Measurements from ENCODE around the gene SAMD8.
"Not testable (repeated sequence)": the region's sequence is repeated elsewhere in the genome, so short reads cannot be mapped to it uniquely, and the experiment has no call there.

The SAMD8 gene

DNA sequence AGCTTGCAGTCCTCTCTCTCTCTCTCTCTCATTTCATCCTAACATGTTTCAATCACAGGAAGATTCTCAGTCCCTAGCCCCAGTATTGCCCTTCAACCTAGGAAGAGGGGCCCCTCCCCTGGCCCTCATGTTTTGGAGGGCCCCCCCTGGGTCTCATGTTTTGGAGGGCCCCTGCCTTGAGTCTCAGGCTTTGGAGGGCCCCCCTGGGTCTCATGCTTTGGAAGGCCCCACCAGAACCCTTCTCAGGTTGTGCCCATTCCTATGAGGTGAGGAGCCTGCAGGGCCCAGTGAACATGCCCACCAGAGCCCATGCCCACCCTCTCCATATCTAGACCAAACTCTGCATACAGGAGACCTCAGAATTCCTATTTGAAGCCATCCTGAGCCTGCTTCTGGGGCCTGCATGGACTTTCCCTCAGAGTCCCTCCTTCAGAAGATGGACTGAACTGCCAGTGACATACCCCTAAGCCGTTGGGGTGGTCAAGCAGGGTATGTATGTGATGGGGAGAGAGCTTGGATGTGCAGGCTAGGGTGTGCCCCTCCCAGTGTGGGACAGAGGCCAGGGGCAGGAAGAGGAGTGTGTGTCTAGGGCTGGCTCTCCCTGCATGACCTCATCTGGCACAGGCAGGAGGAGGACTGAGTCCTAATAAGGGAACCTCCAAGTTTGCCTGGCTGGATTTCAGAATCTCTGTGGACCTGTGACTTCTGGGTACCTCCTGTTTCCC is 91.0 kb downstream of the SAMD8 start:
- no peaks in the 10 kb centered on the region for H3K9me3 ChIP-seq (ENCODE audit: control insufficient read depth, low read length)
- no peaks in the 10 kb centered on the region for H3K36me3 ChIP-seq (ENCODE audit: control insufficient read depth, insufficient read depth, low read length, severe bottlenecking)
- DNase-seq (ENCODE audit: low read depth): peak; percentile 54
- H3K4me3 ChIP-seq (ENCODE audit: low read length): no peak overlapping the region
- H3K27me3 ChIP-seq (replicated peaks; ENCODE audit: control insufficient read depth, insufficient read depth, low read length): no peaks in the 10 kb centered on the region
- no peak overlapping the region for H3K9ac ChIP-seq (ENCODE audit: low read length)
- H3K4me1 ChIP-seq (ENCODE audit: control insufficient read depth, insufficient read depth, low read length): peaks cover 23% of the 10 kb centered on the region

DNA sequence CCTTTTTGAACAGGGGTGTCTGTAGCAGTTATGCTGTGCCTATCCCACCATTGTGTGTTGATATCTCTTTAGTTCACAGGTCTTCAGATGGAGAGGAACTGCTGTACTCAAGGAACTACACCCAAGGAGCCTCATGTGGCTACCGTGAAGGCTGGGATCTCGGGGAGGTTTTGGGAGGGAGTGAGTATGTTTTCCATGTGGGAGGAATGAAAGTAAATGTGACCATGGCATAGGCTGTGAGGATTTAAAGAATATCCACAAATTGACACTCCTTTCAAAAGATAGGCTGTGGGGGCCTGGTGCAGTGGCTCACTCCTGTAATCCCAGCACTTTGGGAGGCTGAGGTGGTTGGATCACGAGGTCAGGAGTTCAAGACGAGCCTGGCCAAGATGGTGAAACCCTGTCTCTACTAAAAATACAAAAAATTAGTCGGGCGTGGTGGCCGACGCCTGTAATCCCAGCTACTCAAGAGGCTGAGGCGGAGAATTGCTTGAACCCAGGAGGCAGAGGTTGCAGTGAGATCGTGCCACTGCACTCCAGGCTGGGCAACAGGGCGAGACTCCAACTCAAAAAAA is 91.7 kb downstream of the SAMD8 start:
- not testable (repeated sequence) for H3K27me3 ChIP-seq (replicated peaks; ENCODE audit: control insufficient read depth, insufficient read depth, low read length); H3K9ac ChIP-seq (ENCODE audit: low read length); H3K9me3 ChIP-seq (ENCODE audit: control insufficient read depth, low read length); H3K36me3 ChIP-seq (ENCODE audit: control insufficient read depth, insufficient read depth, low read length, severe bottlenecking); H3K4me3 ChIP-seq (ENCODE audit: low read length); DNase-seq (ENCODE audit: low read depth)
- H3K4me1 ChIP-seq (ENCODE audit: control insufficient read depth, insufficient read depth, low read length): peaks cover 19% of the 10 kb centered on the region

DNA sequence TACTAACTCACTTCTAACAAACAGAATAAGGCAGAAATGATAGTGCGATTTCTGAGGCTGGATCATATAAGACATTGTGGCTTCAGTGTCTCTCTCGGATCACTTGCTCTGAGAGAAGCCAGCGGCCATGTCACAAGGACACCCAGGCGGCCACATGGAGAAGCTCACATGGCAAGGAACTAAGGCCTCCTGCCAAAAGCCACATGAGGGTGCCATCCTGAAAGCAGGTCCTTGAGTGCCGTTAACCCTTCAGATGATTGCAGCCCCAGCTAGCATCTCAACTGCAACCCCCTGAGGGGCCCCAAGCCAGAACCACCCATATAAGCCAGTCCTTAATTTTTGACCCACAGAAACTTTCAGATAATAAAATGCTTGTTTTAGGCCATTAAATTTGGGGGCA is 92.3 kb downstream of the SAMD8 start:
- Histone ChIP-seq H3K4me1 (ENCODE audit: control insufficient read depth, insufficient read depth, low read length) (peaks cover 22% of the 10 kb centered on the region), H3K4me3 (ENCODE audit: low read length) (no peak overlapping the region), H3K27me3 (replicated peaks; ENCODE audit: control insufficient read depth, insufficient read depth, low read length) (no peaks in the 10 kb centered on the region), H3K9ac (ENCODE audit: low read length) (no peak overlapping the region), H3K9me3 (ENCODE audit: control insufficient read depth, low read length) (no peaks in the 10 kb centered on the region), H3K36me3 (ENCODE audit: control insufficient read depth, insufficient read depth, low read length, severe bottlenecking) (no peaks in the 10 kb centered on the region)
- no peak for DNase-seq (ENCODE audit: low read depth)

DNA sequence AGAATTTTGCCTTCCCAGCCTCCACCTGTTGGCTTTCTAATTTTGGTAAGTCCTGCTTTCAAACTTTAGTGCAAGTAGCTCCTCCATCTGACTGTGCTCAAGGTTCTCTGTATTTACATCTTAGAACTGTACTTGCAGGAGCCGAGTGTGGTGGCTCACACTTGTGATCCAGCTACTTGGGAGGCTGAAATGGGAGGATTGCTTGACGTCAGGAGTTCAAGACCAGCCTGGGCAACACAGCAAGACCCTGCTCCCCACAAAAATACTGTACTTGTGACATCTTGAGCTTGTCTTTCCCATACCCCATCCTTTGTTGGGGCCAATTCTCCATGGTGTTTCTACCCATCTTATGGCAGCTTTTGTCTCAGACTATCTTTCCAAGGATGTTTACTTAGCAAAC is 94.5 kb downstream of the SAMD8 start:
- H3K36me3 ChIP-seq (ENCODE audit: control insufficient read depth, insufficient read depth, low read length, severe bottlenecking): no peaks in the 10 kb centered on the region
- H3K4me3 ChIP-seq (ENCODE audit: low read length): no peak overlapping the region
- no peak overlapping the region for H3K9ac ChIP-seq (ENCODE audit: low read length)
- DNase-seq (ENCODE audit: low read depth): no peak
- no peaks in the 10 kb centered on the region for H3K27me3 ChIP-seq (replicated peaks; ENCODE audit: control insufficient read depth, insufficient read depth, low read length)
- H3K9me3 ChIP-seq (ENCODE audit: control insufficient read depth, low read length): no peaks in the 10 kb centered on the region
- peaks cover 30% of the 10 kb centered on the region for H3K4me1 ChIP-seq (ENCODE audit: control insufficient read depth, insufficient read depth, low read length)

DNA sequence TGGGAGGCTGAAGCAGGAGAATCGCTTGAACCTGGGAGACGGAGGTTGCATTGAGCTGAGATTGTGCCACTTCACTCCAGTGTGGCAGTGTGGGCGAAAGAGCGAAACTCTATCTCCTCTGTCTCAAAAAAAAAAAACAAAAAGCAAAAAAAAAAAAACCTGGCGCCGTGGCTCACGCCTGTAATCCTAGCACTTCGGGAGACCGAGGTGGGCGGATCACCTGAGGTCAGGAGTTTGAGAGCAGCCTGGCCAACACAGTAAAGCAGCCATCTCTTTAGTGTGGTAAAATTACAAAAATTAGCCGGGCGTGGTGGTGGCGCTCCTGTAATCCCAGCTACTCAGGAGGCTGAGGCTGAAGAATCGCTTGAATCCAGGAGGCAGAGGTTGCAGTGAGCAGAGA is 95.2 kb downstream of the SAMD8 start:
- H3K4me1 ChIP-seq (ENCODE audit: control insufficient read depth, insufficient read depth, low read length): peaks cover 32% of the 10 kb centered on the region
- not testable (repeated sequence) for DNase-seq (ENCODE audit: low read depth); H3K36me3 ChIP-seq (ENCODE audit: control insufficient read depth, insufficient read depth, low read length, severe bottlenecking); H3K9ac ChIP-seq (ENCODE audit: low read length); H3K9me3 ChIP-seq (ENCODE audit: control insufficient read depth, low read length); H3K4me3 ChIP-seq (ENCODE audit: low read length); H3K27me3 ChIP-seq (replicated peaks; ENCODE audit: control insufficient read depth, insufficient read depth, low read length)

DNA sequence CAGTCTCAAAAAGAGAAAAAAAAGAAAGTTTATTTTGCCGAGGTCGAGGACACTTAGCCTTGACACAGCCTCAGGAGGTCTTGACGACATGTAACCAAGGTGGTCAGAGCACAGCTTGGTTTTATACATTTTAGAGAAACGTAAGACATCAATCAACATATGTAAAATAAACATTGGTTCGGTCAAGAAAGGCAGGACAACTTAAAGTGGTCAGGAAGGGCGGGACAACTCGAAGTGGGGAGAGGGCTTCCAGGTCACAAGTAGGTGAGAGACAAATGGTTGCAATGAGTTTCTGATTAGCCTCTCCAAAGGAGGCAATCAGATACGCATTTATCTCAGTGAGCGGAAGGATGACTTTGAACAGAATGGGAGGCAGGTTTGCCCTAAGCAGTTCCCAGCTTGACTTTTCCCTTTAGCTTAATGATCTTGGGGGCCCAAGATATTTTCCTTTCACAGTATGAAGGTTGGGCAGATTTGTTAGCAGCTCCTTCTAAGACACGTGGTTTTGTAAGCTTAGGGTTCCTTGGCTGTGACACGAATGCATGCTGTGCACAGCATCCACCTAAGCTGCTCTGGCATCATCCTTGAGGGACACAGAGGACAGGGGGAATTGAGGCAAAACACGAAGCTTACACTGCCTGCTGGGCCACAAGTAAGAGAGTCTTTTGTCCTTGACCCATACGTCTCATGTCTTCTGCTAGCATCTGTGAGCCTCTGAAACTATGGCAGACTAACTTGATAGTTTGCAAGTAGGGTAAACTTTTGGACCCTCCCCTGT is 95.8 kb downstream of the SAMD8 start:
- Histone ChIP-seq H3K4me3 (ENCODE audit: low read length) (no peak overlapping the region), H3K9ac (ENCODE audit: low read length) (no peak overlapping the region), H3K27me3 (replicated peaks; ENCODE audit: control insufficient read depth, insufficient read depth, low read length) (no peaks in the 10 kb centered on the region), H3K36me3 (ENCODE audit: control insufficient read depth, insufficient read depth, low read length, severe bottlenecking) (peaks cover 3% of the 10 kb centered on the region), H3K9me3 (ENCODE audit: control insufficient read depth, low read length) (no peaks in the 10 kb centered on the region), H3K4me1 (ENCODE audit: control insufficient read depth, insufficient read depth, low read length) (peaks cover 38% of the 10 kb centered on the region)
- DNase-seq (ENCODE audit: low read depth): no peak

DNA sequence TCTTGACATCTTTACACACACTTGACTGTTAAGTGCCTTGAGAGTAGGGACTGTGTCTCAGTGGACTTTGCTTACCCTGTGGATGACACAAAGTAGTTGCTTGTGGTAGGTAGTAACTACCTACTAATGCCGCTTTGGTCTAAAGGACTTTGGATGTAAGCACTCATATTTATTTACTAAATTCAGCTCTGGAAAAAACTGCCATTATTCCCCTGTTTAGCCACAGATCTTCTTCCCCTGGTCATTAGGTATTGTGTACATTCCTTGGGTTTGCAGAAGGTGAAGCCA is 96.3 kb downstream of the SAMD8 start:
- DNase-seq (ENCODE audit: low read depth): no peak
- Histone ChIP-seq H3K36me3 (ENCODE audit: control insufficient read depth, insufficient read depth, low read length, severe bottlenecking) (peaks cover 8% of the 10 kb centered on the region), H3K27me3 (replicated peaks; ENCODE audit: control insufficient read depth, insufficient read depth, low read length) (no peaks in the 10 kb centered on the region), H3K4me1 (ENCODE audit: control insufficient read depth, insufficient read depth, low read length) (peaks cover 40% of the 10 kb centered on the region), H3K9me3 (ENCODE audit: control insufficient read depth, low read length) (no peaks in the 10 kb centered on the region), H3K4me3 (ENCODE audit: low read length) (no peak overlapping the region), H3K9ac (ENCODE audit: low read length) (no peak overlapping the region)

DNA sequence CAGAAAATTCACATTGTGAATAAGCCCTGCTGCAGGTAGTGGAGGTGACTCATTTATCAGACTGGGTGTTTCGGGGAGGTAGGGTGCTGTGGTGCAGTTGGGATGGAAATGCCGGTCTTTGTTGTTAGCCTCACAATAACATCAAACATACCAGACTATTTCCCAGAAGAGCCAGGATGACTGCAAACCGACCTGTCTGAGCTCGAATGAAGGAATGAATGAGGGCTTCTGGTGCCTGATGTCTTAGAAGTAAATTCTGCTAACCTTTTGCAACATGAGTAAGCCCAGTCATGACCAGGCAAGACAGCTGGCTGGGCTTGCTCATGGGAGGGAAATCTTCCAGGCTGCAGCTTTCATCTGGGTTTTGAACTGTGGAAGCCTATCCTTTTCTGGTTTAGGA is 96.7 kb downstream of the SAMD8 start:
- DNase-seq (ENCODE audit: low read depth): peak; percentile 68
- peaks cover 36% of the 10 kb centered on the region for H3K4me1 ChIP-seq (ENCODE audit: control insufficient read depth, insufficient read depth, low read length)
- no peak overlapping the region for H3K4me3 ChIP-seq (ENCODE audit: low read length)
- H3K27me3 ChIP-seq (replicated peaks; ENCODE audit: control insufficient read depth, insufficient read depth, low read length): no peaks in the 10 kb centered on the region
- no peaks in the 10 kb centered on the region for H3K9me3 ChIP-seq (ENCODE audit: control insufficient read depth, low read length)
- peak overlapping the region; percentile 22 for H3K9ac ChIP-seq (ENCODE audit: low read length)
- H3K36me3 ChIP-seq (ENCODE audit: control insufficient read depth, insufficient read depth, low read length, severe bottlenecking): peaks cover 12% of the 10 kb centered on the region

DNA sequence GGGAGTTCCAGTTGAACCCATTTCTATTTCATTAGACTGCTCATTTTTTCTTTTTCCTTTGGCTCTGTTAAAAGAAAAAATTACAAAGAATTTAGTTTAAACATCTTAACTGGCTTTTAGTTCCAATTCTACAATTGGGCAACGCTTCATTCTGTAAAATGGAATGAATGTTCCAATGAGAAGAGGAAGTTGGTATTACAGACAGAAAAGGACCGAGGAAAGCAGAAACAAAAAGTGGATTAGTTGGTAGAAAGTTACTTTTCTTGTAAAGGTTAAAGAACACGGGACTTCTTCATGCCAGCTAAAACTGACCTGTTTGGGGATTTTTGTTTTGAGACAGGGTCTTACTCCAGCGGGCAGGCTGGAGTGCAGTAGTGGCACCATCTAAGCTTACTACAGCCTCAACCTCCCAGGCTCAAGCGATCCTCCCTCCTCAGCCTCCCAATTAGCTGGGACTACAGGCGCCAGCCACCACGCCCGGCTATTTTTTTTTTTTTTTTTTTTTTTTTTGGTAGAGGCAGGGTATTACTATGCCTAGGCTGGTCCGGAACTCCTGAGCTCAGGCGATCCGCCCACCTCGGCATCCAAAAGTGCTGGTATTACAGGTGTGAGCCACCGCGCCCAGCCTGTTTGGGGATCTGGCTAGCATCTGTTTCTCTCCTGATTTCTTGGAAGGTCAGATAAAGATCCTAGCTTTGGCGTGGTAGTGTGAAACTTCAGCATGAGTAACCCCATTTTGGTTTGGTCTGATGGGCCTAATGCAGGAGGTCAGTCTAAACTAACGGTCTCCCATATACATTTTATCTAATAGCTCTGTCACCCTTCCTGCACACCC is 97.8 kb downstream of the SAMD8 start:
- H3K27me3 ChIP-seq (replicated peaks; ENCODE audit: control insufficient read depth, insufficient read depth, low read length): no peaks in the 10 kb centered on the region
- no peaks in the 10 kb centered on the region for H3K9me3 ChIP-seq (ENCODE audit: control insufficient read depth, low read length)
- H3K36me3 ChIP-seq (ENCODE audit: control insufficient read depth, insufficient read depth, low read length, severe bottlenecking): peaks cover 22% of the 10 kb centered on the region
- DNase-seq (ENCODE audit: low read depth): no peak
- H3K4me1 ChIP-seq (ENCODE audit: control insufficient read depth, insufficient read depth, low read length): peaks cover 36% of the 10 kb centered on the region
- peak overlapping the region; percentile 99 for H3K4me3 ChIP-seq (ENCODE audit: low read length)
- H3K9ac ChIP-seq (ENCODE audit: low read length): peak overlapping the region; percentile 100

DNA sequence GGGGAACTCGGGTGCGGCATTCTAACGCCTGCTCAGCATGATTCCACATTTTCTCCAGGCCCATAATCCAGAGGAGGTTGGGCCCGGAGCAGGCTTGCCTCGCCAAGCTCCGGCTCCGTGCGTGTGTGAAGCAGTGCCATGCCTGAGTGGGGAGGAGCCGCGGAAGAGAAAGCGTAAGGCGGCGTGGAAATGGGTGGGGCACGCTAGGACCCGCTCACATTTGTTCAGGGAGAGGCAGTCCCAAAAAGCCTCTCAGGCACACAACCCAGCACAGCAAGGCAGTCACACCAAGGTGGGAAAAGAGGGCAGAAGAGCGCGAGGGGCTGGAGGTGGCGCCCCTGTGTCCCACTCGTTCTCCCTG is 98.4 kb downstream of the SAMD8 start:
- H3K4me1 ChIP-seq (ENCODE audit: control insufficient read depth, insufficient read depth, low read length): peaks cover 35% of the 10 kb centered on the region
- H3K9me3 ChIP-seq (ENCODE audit: control insufficient read depth, low read length): no peaks in the 10 kb centered on the region
- H3K9ac ChIP-seq (ENCODE audit: low read length): peak overlapping the region; percentile 100
- peaks cover 28% of the 10 kb centered on the region for H3K36me3 ChIP-seq (ENCODE audit: control insufficient read depth, insufficient read depth, low read length, severe bottlenecking)
- peak overlapping the region; percentile 99 for H3K4me3 ChIP-seq (ENCODE audit: low read length)
- H3K27me3 ChIP-seq (replicated peaks; ENCODE audit: control insufficient read depth, insufficient read depth, low read length): no peaks in the 10 kb centered on the region
- DNase-seq (ENCODE audit: low read depth): peak; percentile 91

Measured in adipocyte (in vitro differentiated cells).